HuH-7 (cell line): ENCODE data around the gene SNRPN.
"Not testable (repeated sequence)": the region's sequence is repeated elsewhere in the genome, so short reads cannot be mapped to it uniquely, and the experiment has no call there.

Experiments
- DNase-seq: peaks from one replicate; pipeline ENCODE4 v3.0.0; 2011; ENCODE audit warnings: low spot score

SNRPN gene

DNA sequence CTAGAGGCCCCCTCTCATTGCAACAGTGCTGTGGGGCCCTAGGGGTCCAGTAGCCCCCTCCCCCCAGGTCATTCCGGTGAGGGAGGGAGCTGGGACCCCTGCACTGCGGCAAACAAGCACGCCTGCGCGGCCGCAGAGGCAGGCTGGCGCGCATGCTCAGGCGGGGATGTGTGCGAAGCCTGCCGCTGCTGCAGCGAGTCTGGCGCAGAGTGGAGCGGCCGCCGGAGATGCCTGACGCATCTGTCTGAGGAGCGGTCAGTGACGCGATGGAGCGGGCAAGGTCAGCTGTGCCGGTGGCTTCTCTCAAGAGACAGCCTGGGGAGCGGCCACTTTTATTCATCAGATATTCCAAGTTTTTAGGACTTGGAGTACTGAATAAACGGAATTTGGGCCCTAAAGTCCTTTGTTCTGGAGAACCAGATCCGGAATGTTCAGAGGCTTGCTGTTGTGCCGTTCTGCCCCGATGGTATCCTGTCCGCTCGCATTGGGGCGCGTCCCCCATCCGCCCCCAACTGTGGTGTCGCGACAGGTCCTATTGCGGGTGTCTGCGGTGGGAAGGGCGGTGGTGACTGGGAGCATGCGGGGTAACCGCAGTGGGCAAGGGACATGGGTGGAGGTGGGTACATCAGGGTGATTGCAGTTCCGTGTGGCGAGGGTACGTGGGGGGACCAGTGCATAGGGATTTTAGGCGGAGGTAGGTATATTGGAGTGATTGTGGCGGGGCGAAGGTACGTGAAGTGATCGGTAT lies at the start of gene SNRPN, which contains the start of gene SNURF:
Gene SNRPN (plus strand): TSS at position 205 of the 748 bp plus-strand sequence. CDS start 19,467 bp downstream, outside the sequence.
Gene SNURF (plus strand): TSS at position 205 of the 748 bp plus-strand sequence. CDS start 62 bp downstream, at position 267.
- DNase-seq = no peak

DNA sequence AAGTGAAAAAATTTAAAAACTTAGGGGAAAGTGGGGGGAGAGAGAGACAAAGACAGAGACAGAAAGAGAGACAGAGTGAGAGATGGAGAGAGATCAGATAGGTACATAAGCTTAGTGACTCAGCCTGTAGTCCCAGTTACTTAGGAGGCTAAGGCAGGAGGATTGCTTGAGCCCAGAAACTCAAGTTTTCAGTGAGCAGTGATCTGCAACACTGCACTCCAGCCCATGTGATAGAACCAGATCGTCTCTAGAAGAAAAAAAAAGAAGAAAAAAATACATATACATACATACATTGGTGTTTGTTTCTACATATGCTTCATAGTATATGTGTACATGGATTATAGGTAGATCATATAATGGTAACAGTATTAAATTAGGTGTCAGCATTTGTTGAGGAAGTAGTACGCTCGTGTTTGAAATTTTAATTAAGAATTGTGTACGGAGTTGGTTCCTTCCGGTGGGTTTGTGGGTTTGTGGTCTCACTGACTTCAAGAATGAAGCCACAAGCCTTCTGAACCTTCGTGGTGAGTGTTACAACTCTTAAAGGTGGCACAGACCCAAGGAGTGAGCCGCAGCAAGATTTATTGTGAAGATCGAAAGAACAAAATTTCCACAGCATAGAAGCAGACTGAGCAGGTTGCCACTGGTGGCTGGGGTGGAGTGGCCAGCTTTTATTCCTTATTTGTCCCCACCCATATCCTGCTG lies 38.3 kb upstream of the SNRPN start:
- DNase-seq = no peak

DNA sequence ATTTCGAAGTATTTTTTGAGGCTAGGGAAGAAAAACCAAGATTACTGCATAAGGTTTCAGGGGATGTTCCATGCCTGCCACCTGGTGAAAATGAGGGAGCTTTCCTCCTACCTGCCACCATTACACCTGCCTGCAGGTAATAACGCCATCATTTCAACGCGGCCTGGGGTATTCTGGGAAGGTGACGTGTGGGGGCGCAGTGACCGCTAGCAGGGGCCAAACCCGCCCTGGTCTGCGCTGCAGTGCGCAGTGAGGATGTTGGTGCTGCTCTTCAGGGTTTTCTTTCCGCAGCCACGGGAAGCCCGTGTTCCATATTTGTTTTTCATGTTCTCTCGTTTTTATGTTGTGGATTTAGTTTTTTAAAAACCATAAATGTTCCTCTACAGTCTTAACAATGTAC lies 37.4 kb upstream of the SNRPN start:
- DNase-seq = no peak

DNA sequence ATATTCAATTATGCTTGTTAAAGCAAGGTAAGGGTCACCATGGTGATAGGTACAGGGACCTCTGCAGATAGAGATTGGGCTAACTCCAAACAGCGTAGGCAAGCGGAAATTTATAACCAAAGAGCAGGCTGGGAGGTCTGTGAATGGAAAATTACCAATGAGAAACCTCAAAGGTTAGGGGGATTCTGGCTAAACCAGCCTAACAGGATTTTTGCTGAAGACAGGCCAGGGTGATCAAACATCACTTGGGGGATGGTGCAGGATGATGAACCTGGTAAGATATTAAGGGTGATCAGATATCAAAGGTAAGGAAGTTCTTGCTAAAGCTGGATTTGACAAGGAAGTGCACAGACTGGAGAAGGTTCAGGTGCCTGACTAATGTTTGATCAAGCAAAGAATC lies 35.3 kb upstream of the SNRPN start:
- DNase-seq = no peak

DNA sequence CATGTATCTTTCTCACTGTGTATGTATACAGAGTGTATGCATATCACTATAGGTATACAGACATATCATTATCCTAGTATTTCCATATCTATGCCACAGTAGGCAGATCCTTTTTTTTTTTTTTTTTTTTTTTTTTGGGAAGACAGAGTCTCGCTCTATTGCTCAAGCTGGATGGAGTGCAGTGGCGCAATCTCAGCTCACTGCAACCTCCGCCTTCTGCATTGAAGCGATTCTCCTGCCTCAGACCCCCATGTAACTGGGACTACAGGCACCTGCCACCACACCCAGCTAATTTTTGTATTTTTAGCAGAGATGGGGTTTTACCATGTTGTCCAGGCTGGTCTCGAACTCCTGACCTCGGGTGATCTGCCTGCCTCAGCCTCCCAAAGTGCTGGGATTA lies 32.0 kb upstream of the SNRPN start:
- not testable (repeated sequence) for DNase-seq

- no peak for DNase-seq
These were observed 30.6 kb upstream of the SNRPN start for GRCh38 chr15:24924153-24924552.

GRCh38 chr15:24924621-24925020 lies 30.2 kb upstream of the SNRPN start:
- DNase-seq = no peak

DNA sequence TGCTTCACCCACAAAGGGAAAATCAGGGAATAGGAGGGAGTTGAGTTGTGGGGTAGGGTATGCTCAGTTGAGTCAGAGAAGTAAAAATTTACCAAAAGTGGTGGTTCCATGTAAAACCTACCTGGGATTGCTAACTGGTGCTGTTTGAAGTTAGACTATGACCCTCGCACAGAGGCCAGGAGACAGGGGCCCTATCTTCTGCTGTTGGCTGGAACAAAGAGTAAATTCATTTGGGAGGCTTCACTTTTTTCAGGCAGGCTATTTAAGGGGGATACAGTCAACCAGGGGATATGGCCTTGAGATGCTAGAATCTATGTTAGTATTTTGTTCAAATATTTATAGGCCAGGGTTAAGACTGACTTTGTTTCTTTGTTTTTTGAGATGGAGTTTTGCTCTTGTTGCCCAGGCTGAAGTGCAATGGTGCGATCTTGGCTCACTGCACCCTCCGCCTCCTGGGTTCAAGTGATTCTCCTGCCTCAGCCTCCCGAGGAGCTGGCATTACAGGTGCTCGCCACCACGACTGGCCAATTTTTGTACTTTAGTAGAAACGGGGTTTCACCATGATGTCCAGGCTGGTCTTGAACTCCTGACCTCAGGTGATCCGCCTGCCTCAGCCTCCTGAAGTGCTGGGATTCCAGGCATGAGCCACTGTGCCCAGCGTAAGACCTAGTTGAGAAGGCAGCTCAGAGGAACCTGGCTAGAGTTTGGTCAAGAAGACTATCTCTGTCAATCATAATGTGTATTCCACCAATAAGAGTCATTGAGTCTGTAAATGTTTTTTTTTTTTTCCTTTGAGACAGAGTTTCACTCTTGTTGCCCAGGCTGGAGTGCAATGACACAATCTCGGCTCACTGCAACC lies 22.7 kb upstream of the SNRPN start:
- not testable (repeated sequence) for DNase-seq

- no peak for DNase-seq
These were observed 21.1 kb upstream of the SNRPN start for GRCh38 chr15:24933716-24934115.

DNA sequence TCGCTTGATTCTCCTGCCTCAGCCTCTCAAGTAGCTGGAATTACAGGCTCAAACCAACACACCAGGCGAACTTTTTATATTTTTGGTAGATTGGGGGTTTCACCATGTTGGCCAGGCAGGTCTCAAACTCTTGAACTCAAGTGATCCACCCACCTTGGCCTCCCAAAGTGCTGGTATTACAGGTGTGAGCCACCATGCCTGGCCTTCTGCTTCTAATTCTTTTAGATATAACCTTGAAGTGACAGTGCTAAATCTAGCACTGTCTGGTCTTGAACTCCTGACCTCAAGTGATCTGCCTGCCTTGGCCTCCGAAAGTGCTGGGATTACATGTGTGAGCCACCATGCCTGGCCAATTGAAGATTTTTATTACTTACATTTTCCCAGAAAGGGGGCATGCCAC lies 16.6 kb upstream of the SNRPN start:
- DNase-seq = not testable (repeated sequence)

- no peak for DNase-seq
These were observed 14.6 kb upstream of the SNRPN start for GRCh38 chr15:24940236-24940635.

- DNase-seq = no peak
These were observed 11.4 kb upstream of the SNRPN start for GRCh38 chr15:24943361-24943760.

GRCh38 chr15:24944954-24945353 lies 9.8 kb upstream of the SNRPN start:
- no peak for DNase-seq

- no peak for DNase-seq
These were observed 9.1 kb upstream of the SNRPN start for GRCh38 chr15:24945711-24946110.

- no peak for DNase-seq
These were observed 6.3 kb upstream of the SNRPN start for GRCh38 chr15:24948495-24948894.

DNA sequence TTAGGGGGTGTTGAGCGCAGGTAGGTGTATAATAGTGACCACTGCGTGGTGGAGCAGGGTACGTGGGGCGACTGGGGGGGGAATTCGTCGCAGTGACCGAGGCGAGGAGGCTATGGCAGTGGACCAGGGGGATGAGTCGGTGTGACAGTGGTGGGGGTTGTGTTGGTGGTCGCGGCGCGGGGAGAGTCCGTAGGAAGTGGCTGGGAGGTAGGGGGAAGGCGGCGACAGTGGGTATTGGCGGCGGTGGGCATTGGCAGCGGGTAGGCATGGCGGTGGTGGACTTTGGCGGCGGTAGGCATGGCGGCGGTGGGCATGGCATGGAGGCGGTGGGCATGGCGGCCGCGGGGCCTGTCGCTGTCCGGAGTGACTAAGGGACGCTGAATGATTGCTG lies 739 bp downstream of the SNRPN start:
- DNase-seq = no peak

GRCh38 chr15:24956111-24956838 lies 1.5 kb downstream of the SNRPN start:
- no peak for DNase-seq

DNA sequence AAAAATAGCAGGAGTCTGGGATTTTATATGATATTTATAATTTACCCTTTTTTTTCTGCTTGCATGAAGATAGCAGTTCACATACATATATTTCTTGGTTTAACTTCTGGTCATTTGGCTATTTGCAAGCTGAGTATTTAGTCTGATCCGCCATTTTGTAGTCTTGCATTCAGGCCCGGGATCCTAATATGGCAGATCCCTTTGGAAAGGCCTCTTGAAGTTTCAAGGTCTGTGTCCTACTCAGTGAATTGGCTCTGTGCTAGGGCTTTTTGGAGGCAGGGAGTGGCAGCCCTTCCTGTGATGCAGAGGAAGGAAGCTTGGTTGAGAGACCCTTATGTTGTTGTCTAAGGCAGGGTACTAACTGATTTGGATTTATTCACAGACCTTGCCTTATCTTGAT lies 2.9 kb downstream of the SNRPN start:
- DNase-seq = no peak

DNA sequence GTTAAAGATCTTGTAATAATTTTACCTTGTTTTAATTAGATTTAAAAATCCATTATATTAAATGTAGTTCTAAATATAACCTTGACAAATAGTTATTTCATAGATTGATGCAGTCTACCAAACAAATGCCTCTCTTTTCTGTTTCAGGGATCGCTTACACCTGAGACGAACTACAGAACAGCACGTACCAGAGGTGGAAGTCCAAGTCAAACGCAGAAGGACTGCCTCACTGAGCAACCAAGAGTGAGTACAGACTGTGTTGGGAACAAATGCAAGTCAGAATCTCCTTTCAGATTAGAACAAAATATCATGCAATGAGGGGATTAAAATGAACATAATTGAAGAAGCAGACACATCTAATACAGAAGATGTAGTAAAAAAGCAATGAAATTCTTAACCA lies 7.2 kb downstream of the SNRPN start:
- no peak for DNase-seq

GRCh38 chr15:24962880-24963279 lies 8.1 kb downstream of the SNRPN start:
- no peak for DNase-seq

- DNase-seq = no peak
These were observed 11.7 kb downstream of the SNRPN start for GRCh38 chr15:24966364-24967103.
